GM18526 (cell line): Measurements from ENCODE around the gene GNPTG.

Experiments
- POLR2A ChIP-seq: IDR thresholded peaks from 3 replicates; pipeline ENCODE4 v1.6.1; 2011; ENCODE audit not compliant: insufficient read length; ENCODE audit errors: extremely low read depth

The GNPTG gene

DNA sequence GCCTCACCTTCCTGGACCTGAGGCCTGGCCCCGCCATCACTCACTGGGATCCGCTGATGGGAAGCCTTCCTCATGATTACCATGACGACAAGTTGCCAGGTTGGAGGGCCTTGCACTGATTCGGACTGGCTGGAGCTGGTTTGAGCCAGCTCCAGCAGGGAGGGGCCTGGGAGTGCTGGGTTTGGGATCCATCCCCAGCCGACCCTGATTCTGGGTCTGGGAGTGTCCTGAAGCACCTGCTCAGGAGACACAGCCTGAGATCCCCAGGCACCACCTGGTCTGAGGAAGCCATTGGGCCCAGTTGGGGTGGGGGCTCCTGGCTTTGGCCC, 24.1 kb upstream of the GNPTG start:
- no peak for TF ChIP-seq POLR2A

DNA sequence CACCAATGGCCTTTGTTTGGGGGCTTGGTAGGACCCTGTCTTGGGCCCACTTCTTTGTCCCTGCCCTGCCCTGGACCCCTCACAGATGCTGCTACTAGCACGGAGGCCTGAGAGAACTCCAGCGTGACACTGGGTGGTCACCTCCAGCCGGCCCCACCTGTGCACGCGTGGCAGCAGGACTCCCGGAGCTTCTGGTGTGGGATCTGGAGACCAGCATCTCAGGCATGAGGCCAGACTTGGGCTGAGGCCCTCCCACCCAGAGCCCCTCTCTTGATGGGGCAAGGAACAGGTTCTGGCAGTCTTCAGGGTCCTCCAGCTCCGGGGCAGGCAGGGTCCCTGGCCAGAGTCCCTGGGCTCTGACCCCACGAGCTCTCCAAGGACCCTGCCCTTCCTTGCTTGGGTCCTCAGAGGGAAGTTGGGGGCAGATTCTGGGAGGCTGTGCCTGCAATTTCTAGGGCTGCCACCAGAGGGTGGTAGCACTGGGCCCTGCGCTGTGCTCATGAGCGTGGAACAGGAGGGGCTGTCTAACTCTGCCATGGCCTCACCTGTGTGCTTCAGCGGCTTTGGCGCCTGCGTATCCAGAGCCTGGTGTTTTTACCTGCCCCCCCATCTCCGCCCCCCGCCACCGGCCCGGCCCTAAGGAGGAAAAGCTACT, 21.3 kb upstream of the GNPTG start:
- TF ChIP-seq POLR2A = no peak

DNA sequence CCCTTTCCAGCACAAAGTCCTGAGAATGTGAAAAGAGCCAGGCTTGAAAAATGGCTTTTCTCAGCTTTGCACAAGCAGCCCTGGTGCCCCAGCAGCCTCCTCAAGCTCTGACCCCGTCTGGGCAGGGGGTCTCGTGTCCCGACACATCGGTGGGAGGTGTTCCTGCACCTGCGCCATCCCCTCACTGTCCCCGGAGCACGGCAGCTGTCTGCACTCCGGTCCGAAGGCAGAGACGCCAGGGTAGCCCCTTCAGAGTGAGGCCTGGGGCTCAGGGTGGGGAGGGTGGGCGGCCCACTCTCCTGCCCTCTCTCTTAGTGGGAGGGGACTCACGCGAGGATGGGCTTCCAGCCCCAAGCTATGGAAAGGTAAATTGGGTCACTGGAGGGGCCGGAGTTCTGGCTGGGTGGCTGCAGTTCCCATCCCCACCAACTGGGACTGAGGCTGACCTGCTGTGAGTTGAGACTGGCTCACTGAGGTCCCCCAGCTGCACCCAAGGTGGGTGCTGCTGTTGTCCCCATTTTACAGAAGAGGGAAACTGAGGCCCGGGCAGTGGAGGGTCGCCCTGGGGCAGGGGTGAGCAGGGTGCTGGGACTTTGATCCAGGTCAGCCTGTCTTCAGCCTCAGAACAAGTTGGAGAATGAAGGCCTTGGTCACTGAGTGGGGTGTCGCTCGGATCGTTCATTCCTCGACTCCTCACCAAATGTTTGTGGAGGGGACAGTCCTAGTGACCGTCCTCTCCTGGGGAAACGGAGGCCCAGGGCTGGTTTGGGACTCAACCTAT, 20.6 kb upstream of the GNPTG start:
- TF ChIP-seq POLR2A = no peak

DNA sequence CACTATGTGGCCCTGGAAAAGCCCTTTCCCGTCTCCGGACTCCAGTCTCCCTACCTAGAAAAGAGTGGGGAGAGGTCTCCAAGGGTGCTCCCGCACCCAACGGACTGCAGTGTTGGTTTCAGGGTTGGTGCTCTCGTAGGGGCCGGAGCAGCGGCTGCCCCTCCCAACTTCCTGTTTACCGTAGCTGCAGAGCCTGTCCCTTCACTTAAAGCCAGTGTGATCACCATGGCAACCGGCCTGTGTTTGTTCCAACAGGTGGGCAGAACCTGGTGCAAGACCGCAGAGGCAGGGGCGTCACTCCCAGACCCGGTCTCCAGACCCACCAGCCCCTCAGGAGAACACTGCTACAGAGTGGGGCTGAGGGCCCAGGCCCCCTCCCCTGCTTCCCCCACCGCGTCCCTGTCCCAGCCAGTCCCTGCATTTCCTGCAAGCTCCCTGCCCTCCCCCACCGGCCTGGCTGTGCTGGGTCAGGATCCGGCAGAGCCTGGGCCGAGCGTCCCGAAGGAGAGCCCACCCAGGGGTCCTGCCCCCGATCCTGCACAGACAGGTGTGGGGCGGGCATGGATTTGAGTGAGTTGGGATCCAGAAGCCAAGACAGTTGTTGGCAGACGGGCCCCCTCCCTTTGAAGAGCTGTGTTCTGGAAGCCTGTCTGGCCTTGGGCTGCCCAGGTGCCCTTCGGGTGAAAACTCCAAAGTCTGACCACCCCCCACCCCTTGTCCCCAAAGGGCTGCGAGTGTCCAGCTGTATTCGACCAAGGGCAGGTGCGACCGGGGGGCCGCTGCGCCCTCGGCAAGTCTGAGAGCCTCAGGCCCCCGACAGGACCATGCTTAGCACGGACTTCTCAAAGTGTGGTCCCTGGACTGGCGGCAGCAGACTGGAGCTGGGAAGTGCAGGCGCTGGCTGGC, 19.8 kb upstream of the GNPTG start:
- TF ChIP-seq POLR2A = no peak

DNA sequence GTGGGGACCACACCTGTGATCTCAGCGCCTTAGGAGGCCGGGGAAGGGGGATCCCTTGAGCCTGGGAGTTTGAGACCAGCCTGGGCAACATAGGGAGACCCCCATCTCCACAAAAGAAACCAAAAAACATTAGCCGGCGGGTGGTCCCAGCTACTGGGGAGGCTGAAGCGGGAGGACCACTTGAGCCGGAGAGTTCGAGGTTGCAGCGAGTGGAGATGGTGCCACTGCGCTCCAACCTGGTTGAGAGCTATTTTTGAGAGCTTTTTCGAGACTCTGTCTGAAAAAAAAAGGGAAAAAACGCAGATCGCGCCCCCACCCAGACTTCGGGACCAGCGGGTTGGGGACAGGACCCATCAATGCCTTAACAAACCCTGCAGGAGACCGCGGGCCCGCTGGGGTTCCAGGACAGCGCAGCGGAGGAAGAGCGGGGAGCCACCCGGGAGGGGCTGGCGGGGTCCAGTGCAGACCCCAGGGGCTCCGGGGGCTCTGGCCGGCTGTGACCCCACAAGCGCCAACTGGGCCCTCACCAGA, 19.0 kb upstream of the GNPTG start:
- TF ChIP-seq POLR2A = no peak

DNA sequence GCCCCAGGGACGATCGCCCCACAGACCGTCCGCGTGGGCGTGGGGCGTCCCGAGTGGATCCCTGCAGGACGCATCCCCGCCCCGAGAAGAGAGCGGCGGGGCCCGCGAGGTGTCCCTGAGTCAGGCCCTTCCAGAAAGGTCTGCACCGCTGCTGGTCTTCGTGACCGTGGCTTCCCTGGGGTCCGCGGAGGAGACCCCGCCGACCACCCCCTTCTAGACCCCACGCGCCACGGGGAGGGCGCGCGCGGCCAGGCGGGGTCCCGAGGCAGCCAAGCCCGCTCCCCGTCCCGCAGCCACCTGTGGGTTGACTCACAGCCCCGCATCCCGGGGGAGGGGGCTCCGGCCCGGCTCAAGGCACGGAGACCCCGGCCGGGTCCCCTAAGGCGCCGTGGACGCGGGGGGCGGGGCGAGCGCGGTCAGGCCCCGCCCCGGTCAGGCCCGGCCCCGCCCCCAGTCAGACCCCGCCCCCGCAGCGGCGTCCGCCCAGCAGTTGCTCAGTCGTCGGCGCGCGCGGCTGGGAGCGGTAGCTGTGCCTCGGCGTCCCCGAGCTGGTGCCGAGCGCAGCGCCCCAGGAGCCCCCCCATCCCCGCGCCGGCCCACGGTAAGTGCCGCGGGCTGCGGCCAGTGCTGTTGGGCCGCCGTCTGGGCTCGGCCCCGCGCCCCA, 18.4 kb upstream of the GNPTG start, which contains the start of gene BAIAP3:
Gene BAIAP3, plus strand, starts transcription at position 497 of the 664 bp plus-strand sequence. CDS start 4,905 bp downstream, outside the sequence.
- no peak for TF ChIP-seq POLR2A

DNA sequence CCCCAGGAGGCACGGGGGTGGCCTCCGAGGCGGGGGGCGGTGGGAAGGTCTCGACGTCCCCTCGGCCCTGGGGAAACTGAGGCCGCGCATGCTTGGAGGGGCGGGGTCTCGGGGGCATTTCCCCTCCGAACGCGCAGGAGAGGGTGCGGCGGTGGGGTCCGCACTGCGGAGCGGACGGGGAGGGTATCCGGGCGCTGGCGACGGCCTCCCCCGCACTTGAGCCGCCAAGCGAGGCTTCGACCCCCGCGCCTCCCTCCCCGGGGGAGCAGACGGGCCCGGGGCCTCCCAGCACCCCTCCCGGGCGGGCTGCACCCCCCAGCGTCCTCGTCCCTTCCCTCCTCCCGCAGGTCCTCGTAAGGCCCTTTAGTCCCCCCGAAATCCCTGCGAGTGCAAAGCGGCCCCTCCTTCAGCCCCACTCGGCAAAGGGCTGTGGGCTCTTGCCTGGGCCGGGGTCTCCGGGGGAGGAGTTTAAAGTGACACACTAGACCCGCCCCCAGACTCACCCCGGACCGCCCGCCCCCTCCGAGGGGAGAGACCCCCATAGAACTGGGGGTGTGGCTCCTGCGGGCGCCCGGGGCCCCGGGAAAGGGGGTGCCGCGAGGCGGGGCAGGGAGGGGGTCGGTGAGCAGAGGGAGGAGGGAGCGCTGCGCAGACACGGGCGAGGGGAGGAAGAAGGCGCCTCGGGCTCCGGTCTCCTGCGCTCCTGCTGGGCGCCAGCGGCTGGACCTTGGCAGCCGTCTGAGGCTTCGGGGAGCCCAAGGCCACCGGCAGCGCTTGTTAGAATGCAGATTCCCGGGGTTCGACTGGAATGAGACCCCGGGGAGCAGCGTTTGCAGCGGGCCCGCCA, 17.7 kb upstream of the GNPTG start:
- TF ChIP-seq POLR2A = no peak

DNA sequence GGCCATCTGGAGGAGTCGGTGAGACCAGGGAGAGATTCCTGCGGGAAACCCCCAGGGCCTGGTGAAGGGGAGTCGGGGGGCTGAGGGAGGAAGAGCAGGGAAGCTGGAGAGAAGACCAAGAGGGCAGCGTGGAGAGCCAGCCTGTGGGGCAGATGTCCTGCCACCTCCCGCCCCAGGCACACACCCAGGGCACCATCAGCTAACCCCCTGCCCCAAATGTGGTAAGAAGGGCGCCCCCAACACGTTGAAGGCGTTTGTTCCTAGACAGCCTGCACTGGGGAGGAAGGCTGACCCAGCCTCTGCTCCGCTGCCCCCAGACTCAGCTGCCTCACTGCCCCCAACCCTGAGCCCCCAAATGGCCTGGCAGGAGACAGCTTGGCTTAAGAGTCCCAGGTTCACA, 17.0 kb upstream of the GNPTG start:
- no peak for TF ChIP-seq POLR2A

DNA sequence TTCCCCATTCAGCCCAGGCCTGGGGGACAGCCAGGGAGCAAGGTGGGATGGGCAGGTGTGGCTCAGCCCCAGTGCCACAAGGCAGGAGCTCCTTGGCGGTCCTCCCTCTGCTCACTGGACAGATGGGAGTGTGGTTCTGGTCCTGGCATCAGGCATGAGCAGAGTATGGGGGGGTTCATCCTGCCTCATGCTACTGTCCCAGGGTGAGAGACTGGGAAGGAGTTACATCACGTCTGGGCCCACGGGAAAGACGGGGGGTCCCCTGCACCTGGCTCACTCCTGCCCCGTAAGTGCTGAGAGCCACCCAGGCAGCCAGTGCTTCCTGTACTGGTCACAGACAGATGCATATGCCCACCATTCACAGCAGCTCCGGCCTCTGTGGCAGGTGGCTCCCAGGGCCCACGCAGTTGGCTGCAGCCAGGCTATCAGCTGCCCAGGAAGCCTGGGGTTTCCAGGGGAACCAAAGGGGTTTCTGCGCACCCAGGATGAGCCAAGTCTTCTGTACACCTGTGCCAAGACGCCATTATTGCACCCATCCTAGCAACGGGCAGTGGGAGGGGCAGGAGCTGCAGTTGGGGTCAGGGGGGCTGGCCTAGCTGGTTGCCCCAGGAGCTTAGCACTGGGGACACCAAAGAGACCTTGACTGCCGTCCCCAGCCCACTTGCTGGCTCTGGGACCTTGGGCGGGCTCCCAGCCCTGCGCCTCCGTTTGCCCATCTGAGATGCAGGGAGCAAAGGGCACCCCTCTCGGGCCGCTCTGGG, 16.3 kb upstream of the GNPTG start:
- TF ChIP-seq POLR2A = no peak

DNA sequence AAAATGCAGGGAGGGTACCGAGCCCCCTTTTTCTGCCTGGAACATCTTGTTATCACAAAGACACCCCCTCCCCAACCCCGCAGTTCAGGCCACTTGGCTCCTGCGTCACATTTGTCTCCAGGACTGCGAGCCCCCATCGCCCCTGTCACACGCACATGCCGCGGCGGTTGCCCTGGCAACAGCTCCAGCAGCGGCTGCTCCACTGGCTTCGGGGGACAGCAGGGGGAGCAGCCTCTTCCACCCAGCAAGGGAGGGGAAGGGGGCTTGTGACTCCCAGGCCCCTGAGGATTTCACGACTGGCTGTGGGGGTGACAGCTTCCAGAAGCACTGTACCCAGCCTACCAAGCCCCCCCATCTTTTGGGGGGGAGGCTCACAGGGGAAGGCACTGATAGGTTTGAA, 15.7 kb upstream of the GNPTG start:
- no peak for TF ChIP-seq POLR2A

DNA sequence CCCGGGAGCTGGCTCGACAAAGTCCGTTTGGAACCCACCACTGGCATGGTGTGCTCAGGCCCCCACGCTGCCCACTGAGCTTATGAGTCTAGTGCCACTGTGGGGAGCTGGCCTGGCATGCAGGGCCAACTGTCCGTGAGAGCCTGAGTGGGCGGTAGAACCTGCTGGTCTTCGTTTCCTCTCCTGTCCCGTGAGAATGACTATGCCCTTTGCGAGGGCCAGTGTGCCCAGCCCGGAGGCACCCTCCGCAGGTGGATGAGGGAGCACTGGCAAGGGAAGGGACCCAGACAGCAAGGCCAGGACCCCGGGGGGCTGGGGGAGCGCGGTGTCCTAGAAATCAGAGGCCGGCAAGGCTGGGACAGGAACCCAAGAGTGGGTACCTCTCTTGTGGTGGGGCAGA, 15.1 kb upstream of the GNPTG start:
- no peak for TF ChIP-seq POLR2A

DNA sequence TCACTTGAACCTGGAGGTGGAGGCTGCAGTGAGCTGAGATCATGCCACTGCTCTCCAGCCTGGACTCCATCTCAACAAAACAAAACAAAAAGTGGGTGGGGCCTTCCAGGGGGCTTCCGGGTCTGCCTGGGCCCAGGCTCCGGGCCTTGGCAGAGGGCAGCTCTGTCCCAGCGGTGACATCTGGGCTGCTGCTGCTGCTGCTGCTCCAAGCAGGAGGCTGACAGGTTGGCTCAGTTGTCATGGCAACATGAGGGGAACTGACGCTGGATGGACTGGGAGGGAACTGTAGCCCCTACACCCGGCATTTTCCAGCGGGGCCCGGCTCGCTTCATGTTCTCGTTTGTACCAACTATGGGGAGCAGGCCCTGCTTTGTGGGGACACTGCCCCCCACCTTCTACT, 14.2 kb upstream of the GNPTG start:
- no peak for TF ChIP-seq POLR2A

DNA sequence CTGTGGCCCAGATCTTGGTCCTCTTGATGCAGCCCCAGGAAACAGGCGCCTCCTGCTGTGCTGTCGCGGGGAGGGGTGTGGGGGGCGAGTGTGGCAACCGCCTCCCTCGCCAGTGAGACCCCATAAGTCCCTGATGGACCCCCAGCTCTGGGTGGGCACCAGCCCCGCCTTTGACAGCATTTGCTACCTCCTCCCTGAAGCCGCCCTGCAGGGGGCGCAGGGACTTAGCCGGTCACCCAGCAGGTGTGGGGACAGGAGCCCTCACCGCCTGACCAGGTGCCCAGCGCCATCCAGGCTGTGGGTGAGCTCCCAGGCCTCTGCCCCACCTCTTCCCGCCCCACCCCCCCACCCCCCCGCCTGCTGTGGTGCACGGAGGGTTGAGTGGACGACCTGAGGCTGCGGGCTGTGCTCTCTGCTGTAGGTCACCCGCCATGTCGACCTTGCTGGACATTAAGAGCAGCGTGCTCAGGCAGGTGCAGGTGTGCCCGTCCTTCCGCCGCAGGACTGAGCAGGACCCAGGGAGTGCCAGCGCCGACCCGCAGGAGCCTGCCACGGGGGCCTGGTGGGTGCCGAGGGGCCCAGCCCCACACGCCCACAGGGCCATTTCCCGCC, 13.5 kb upstream of the GNPTG start:
- no peak for TF ChIP-seq POLR2A
